HepG2 (cell line): Measurements from ENCODE around the gene CEP131. TPM values are rescaled to one million over a fixed set of nuclear protein-coding genes. Genes with fewer than 3 reads are reported as not detected.

Experiments
- ARNTL ChIP-seq: sonication (generic); formaldehyde crosslinking; IDR thresholded peaks from 2 replicates; pipeline ENCODE4 v1.4.0; 2020; ENCODE audit warnings: mild to moderate bottlenecking, missing genetic modification reagents
- BCL3 ChIP-seq: sonication (generic); formaldehyde crosslinking; IDR thresholded peaks from 2 replicates; pipeline ENCODE4 v1.5.1; 2020; ENCODE audit warnings: mild to moderate bottlenecking, missing genetic modification reagents, moderate library complexity
- CHD4 ChIP-seq: fragments of 200-600 bp; sonication (generic); IDR thresholded peaks from 2 replicates; pipeline ENCODE4 v1.7.0; 2017; ENCODE audit warnings: mild to moderate bottlenecking, low read length, borderline replicate concordance
- EEA1 ChIP-seq: sonication (generic); formaldehyde crosslinking; IDR thresholded peaks from 2 replicates; pipeline ENCODE4 v1.5.1; 2020; ENCODE audit warnings: mild to moderate bottlenecking, missing genetic modification reagents, borderline replicate concordance
- HIC2 ChIP-seq: sonication (generic); formaldehyde crosslinking; IDR thresholded peaks from 2 replicates; pipeline ENCODE4 v1.9.0; 2022; ENCODE audit warnings: low read depth, missing genetic modification reagents
- ZNF264 ChIP-seq: sonication (generic); formaldehyde crosslinking; IDR thresholded peaks from 2 replicates; pipeline ENCODE4 v1.4.0; 2020; ENCODE audit warnings: missing genetic modification reagents
- ZNF275 ChIP-seq: sonication (generic); formaldehyde crosslinking; IDR thresholded peaks from 2 replicates; pipeline ENCODE4 v1.8.0; 2022; ENCODE audit warnings: missing genetic modification reagents, mild to moderate bottlenecking, inconsistent platforms, borderline replicate concordance
- ZNF407 ChIP-seq: sonication (generic); formaldehyde crosslinking; IDR thresholded peaks from one replicate; pipeline ENCODE4 v1.5.1; 2020; ENCODE audit warnings: mild to moderate bottlenecking, missing genetic modification reagents; ENCODE audit errors: not compliant biosample characterization
- ZNF562 ChIP-seq: sonication (generic); formaldehyde crosslinking; IDR thresholded peaks from 2 replicates; pipeline ENCODE4 v1.8.0; 2022; ENCODE audit warnings: missing genetic modification reagents, borderline replicate concordance
- ZNF609 ChIP-seq: sonication (generic); formaldehyde crosslinking; IDR thresholded peaks from 2 replicates; pipeline ENCODE4 v1.4.0; 2020; ENCODE audit warnings: mild to moderate bottlenecking, missing genetic modification reagents, borderline replicate concordance
- polyA plus RNA-seq, 8 experiments: library from polyadenylated mRNA; depleted of rRNA in 3 of 8; stranded (reverse) in 7 of 8; unstranded in 1 of 8; fragments of >200 nt; fragmentation: Illumina TruSeq in 4 of 8; extraction: Trizol in 4 of 8; gene quantifications; 2 replicates each; pipeline versions ENCODE4 v1.2.1 to v1.2.3, GENCODE V29; 2011 to 2016; ENCODE audit warnings: low read depth in 4 of 8, missing spikeins in 1 of 8, mixed read lengths in 1 of 8; ENCODE audit not compliant: insufficient read depth in 1 of 8
- total RNA-seq, 5 experiments: library from RNA; depleted of rRNA; stranded (reverse); fragments of >200 nt; fragmentation: Illumina TruSeq; extraction: Trizol; gene quantifications; 2 replicates each; pipeline ENCODE4 v1.2.3, GENCODE V29; 2016; ENCODE audit warnings: low read depth in 1 of 5

Gene CEP131
- total and polyA plus RNA-seq, 2 of the 13 experiments (the other 11 are each of a cell fraction or from before 2014, with no cell fraction given): 5.0 to 16.8 TPM

- TF ChIP-seq ZNF609 (0 out of 2 replicates have a peak, but pooled peaks have one; percentile 3), ARNTL (CRISPR knock-in tag) (0 out of 2 replicates have a peak, but pooled peaks have one; percentile 11), ZNF562 (CRISPR knock-in tag) (no peak), EEA1 (CRISPR knock-in tag) (peak; percentile 56; the same call in 1 of the 2 replicates), CHD4 (no peak), ZNF264 (CRISPR knock-in tag) (no peak), ZNF275 (CRISPR knock-in tag) (no peak), BCL3 (CRISPR knock-in tag) (0 out of 2 replicates have a peak, but pooled peaks have one; percentile 15), HIC2 (CRISPR knock-in tag) (no peak), ZNF407 (CRISPR knock-in tag) (peak; percentile 14)
Observed at GRCh38 chr17:81222620-81222905, 202 bp downstream of the CEP131 start (continued).
